Measurements from ENCODE around the gene NT5C1A. TPM values are rescaled to one million over a fixed set of nuclear protein-coding genes. Genes with fewer than 3 reads are reported as not detected.

Gene NT5C1A
- total RNA-seq, 1 experiment from 2014 or later = not detected

- H3K27ac ChIP-seq (ENCODE audit: insufficient read length, low read depth, low read length) = no peak overlapping the region
- H3K27me3 Mint-ChIP-seq (ENCODE audit: low read depth) = peaks cover 98% of the 10 kb centered on the region
- no CpG with 5 or more reads among the region's 4 CpGs for WGBS (ENCODE audit: extremely low coverage, insufficient read length, low lambda C conversion rate)
Measured at GRCh38 chr1:39680751-39681150, 8.8 kb upstream of the NT5C1A start.

More at GRCh38 chr1:39680751-39681150, 8.8 kb upstream of the NT5C1A start:
- Histone ChIP-seq H2BK20ac (ENCODE audit: low read depth, low read length, poor library complexity, severe bottlenecking) (no peak overlapping the region), H3K9me3 (ENCODE audit: control insufficient read depth, low read depth, low read length) (no peaks in the 10 kb centered on the region), H3K79me2 (ENCODE audit: insufficient read depth, low read length) (no peaks in the 10 kb centered on the region), H3K4me1 (ENCODE audit: insufficient read depth, low read length) (no peaks in the 10 kb centered on the region), H2BK15ac (ENCODE audit: low read depth, low read length) (no peak overlapping the region), H3K56ac (ENCODE audit: insufficient read length, low read depth, low read length) (no peak overlapping the region), H3K23ac (ENCODE audit: insufficient read length, low read depth, low read length) (no peak overlapping the region), H2BK120ac (ENCODE audit: low read depth, low read length, poor library complexity, severe bottlenecking) (no peak overlapping the region), H3K4ac (ENCODE audit: low read depth, low read length) (no peak overlapping the region), H3K14ac (ENCODE audit: insufficient read depth, low read length) (no peak overlapping the region), H4K20me1 (ENCODE audit: control insufficient read depth, insufficient read depth, insufficient read length) (no peaks in the 10 kb centered on the region), H4K91ac (ENCODE audit: insufficient read length, low read depth, low read length) (no peak overlapping the region), H3K18ac (ENCODE audit: insufficient read length, low read depth, low read length) (no peak overlapping the region), H3K27me3 (ENCODE audit: insufficient read depth, low read length) (peaks cover 77% of the 10 kb centered on the region), H3K4me2 (ENCODE audit: insufficient read depth, insufficient read length, low read length) (no peak overlapping the region), H4K5ac (ENCODE audit: insufficient read length, low read depth, low read length) (no peak overlapping the region), H2AK5ac (ENCODE audit: insufficient read length, low read length) (no peak overlapping the region), H2AFZ (ENCODE audit: low read length) (no peak overlapping the region), H4K8ac (replicated peaks; ENCODE audit: insufficient read length, low read depth, low read length) (no peak overlapping the region), H3T11ph (ENCODE audit: low read length) (no peak overlapping the region), H3K9ac (ENCODE audit: extremely low read depth, insufficient read length, low read length) (no peak overlapping the region), H3K23me2 (ENCODE audit: insufficient read length, low read depth, low read length, poor library complexity, severe bottlenecking) (no peaks in the 10 kb centered on the region), H2BK5ac (ENCODE audit: insufficient read length, low read length) (no peak overlapping the region), H2BK12ac (ENCODE audit: insufficient read length, low read depth, low read length) (no peak overlapping the region), H3K79me1 (ENCODE audit: insufficient read depth, low read depth, low read length, poor library complexity, severe bottlenecking) (no peaks in the 10 kb centered on the region)
- no peak overlapping the region for H3K27ac Mint-ChIP-seq
- H3K4me3 Mint-ChIP-seq = no peak overlapping the region
- no peaks in the 10 kb centered on the region for H3K36me3 Mint-ChIP-seq (ENCODE audit: insufficient read depth in 1 of 3, low read depth in 3 of 3)
- H3K9me3 Mint-ChIP-seq = no peaks in the 10 kb centered on the region; a peak in 3 of 5 replicates
- DNase-seq = no peak
- no peaks in the 10 kb centered on the region for H3K4me1 Mint-ChIP-seq
- TF ChIP-seq CTCF (conservative IDR thresholded peaks at IDR 0.05) = no peak
